CD4-positive, alpha-beta T cell treated with Interleukin-15 for 1 hour (primary cell): ENCODE results near the gene AKR1E2.

Source experiments
- DNase-seq: peaks from one replicate; pipeline ENCODE4 v3.0.0-alpha.2; 2020

Gene AKR1E2

GRCh38 chr10:4847561-4848355, 21.8 kb downstream of the AKR1E2 start:
- no peak for DNase-seq

DNA sequence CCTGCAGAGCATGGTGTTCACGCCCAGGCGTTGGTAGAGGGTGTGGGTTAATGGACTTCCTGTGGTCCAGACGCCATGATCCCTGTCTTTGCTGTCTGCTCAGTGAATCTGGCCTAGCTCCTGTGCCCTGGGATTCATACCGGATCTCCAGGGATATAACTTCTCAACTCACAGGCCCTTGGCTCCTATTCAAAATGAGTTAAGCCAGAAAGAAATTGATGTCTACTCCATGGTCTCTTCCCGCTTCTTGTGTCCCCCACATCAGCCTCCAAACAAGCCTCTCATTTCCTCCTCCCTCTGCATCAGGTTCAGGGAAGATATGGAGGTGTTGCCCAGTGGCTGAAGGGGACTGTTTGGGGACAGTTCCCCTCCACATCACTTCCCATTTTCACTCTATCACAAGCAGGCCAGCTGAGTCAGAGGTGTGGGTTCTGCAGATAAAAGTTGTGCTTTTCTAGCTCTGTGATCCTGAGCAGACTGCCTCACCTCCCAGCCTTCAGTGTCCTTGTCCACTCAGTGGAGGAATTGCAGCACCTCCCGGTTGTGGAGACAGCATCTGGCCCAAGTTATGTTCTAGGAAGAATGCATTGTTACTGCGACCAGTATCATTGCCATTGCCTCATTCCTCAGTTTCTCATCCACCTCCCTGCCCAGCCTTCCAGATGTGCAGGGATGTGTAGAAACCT, 22.5 kb downstream of the AKR1E2 start:
- DNase-seq = no peak

DNA sequence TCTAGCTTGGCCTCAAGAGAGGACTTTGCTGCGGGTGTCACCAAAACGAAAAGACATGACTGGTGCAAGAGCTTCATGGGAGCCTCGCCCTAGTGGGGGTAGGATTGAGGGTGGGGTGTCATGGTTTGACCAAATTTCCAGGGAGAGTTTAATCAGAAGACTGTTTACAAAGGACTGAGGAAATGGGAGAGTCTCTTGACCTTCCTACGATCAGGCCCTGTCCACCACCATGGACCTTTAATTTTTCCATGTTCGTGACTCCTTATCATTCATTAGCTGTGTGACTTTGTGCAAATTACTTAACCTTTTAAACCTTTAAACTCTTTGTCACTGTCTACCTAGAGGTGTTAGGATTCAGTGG, 23.0 kb downstream of the AKR1E2 start:
- DNase-seq = no peak

- peak; percentile 84 for DNase-seq
Measured at GRCh38 chr10:4849555-4850242, 23.7 kb downstream of the AKR1E2 start.

- no peak for DNase-seq
Measured at GRCh38 chr10:4850397-4850796, 24.4 kb downstream of the AKR1E2 start.

DNA sequence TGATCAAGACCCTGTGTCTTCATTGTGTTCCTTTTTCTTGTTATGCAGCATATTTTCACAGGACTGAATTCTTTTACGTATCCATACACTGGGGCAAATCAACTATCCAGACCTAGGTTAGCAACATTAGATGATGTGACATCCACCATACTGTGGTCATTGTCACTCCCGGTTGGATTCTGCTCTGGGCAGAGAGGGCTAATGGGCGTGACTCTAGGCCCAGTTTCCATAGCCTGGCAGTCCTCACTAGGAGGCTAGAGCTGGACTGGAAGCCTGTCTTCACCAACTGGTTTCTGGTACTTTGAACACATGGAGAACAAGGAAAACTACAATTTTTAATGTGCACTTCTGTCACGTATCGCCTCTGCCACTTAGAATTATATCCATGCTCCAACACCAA, 25.2 kb downstream of the AKR1E2 start:
- no peak for DNase-seq

DNA sequence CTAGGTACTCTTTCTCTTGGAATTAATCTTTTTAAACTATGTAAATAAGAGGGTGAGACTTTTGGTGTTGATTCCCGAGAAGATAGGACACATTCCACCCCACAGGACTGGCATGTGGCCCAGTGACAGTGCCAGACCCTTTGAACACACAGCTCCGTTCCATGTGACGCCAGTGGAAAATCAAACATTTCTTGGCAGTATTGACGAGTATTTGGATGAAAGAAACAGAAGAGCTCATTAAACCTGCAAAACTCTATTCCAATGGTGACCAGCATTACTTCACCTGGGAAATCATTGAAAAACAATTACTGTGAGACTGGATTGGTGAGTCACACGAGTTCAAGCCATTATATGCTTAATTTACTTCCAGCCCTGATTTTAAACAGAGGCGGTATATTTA, 25.8 kb downstream of the AKR1E2 start:
- DNase-seq = no peak

DNA sequence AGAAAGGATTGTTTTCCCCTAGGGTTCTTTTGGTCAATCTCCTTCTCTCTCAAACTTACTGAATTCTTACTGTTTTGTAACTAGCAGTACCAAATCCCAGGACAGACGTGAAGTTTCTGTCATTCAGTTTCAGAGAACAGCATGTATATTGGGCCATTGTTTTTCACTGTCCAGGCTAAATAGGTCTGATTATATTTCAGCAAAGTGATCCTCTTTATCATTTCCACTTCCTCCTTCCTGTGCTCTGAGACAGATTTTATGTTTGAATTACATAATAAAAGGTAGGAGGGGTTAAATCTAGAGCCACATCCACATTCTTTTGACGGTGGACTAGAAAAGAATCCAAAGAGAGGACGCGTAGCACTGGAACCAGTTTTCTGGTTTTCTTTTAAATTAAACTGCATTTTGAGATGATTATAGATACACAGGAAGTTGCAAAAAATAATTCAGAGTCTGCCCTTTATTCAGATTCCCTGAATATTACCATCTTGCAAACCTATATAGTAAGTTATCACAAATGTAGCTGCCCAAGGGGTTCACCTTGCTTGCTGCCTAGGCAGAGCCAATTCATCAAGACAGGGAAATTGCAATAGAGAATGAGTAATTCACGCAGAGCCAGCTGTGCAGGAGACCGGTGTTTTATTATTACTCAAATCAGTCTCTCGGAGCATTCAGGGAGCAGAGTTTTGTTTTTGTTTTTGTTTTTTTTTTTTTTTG, 40.1 kb downstream of the AKR1E2 start:
- DNase-seq = no peak

GRCh38 chr10:4867109-4867519, 41.1 kb downstream of the AKR1E2 start:
- no peak for DNase-seq

DNA sequence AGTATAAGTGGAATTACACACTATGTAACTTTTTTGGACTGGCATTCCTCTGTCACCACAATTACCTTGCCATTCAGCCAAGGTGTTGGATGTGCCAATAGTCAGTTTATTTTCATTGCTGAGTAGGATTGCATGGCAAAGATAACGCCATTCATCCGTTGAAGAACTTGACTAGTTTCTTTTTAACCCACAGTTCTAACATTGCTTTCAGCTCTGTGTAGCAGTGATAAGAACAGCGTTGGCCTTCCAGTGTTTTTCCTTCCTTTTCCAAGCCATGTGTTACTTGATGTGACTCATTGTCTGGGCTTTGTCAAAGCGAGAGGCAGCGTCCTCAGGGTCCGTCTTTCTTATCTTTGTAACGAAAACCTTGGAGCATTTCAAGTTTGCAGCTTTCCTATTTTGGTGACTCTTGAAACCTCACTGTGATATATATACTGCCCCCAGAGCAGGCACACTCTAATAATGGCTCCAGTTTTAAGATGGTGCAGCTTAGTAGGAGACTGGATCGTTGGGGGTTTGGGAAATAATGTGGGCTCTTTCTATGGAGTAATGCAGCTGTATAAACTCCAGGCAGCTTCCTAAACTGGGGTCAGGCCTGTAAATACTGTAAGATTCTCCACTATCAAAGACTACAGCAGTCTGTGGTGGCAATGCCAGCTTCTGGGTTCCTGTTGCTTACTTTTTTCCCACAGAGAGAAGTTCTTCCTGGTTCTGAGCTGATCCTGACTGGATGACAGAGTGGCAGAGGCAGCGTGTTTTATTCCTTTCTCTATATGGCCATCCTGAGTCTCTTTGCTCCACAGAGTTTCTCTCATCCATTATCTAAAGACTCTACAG, 41.7 kb downstream of the AKR1E2 start:
- DNase-seq = no peak

DNA sequence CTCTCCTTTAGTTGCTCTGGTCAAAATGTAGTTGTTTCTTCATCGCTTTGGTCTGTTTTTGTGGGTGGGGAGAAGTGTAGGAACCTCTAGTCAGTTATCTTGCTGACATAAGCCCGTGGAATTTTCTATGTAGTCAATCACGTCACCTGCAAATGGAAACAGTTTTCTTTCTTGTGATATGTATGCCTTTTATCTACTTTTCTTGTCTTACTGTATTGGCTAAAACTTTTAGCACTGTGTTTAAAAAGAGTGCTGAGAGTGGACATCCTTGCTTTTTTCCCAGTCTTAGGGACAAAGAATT, 42.3 kb downstream of the AKR1E2 start:
- no peak for DNase-seq

DNA sequence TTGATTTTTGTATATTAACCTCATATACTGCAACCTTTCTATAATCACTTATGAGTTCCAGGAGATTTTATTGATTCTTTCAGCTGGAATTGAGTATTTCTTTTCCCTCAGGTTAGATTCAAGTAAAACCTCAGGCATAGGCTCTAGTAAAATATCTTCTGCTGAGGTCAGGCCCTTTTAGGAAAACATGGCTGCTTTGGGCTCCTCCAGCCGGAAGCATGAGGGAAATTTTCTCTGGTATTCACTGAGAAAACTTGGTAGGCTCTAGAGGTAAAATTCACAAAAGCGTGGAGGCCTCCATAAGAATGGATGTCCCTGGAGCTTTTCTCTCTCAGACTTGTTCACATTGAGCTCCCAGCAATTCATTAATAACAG, 56.7 kb downstream of the AKR1E2 start:
- DNase-seq = no peak

DNA sequence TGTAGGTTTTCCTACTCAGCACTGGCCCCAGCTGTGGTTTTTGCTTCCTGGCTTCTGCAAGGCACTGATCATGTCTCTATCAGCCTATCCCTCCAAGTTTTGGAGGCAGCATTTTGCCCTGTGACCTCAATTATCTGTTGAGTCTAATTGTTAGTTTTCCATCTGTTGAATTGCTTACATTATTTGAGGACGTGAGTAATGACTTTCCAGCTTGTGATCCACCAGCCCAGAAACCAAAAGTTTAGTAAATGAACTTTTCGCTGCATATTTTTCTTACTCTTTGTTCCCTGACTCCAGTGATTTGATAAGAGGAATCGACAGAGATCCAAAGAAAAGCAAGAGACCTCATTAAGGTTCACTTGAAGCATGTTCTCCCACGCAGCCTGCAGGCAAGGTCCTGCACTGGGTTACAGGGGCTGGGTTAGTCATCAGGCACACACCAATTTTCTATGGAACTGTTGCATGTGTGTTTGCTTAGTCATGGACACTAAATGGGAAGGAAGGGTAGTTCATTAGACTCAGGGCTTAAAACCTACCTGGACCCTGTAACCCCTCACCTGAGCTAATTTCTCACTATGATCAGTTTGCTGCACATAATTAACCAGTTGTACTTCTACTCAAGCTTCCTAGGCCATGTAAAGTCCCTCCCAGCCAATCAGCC, 57.2 kb downstream of the AKR1E2 start:
- DNase-seq = no peak

GRCh38 chr10:4885162-4885561, 59.2 kb downstream of the AKR1E2 start:
- no peak for DNase-seq

DNA sequence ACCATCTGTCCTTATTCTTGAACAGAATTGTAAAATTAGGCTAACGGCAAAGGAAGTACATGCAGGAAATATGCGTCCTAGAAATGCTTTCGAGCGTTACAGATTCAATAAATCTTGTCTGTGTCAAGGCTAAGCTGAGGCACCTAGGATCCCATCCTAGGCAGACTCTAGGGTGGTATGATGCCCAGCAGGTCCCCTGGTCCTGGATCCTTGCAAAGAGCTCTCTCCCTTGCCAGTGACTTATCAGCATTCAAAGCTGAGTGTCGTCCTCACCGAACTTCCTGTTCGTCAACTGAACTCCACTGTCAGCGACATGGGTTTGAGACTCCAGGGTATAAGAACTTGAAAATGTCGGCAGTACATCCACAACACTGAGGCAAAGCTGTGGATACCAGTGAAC, 61.5 kb downstream of the AKR1E2 start:
- DNase-seq = no peak

- DNase-seq = no peak
Measured at GRCh38 chr10:4888236-4888635, 62.2 kb downstream of the AKR1E2 start.

DNA sequence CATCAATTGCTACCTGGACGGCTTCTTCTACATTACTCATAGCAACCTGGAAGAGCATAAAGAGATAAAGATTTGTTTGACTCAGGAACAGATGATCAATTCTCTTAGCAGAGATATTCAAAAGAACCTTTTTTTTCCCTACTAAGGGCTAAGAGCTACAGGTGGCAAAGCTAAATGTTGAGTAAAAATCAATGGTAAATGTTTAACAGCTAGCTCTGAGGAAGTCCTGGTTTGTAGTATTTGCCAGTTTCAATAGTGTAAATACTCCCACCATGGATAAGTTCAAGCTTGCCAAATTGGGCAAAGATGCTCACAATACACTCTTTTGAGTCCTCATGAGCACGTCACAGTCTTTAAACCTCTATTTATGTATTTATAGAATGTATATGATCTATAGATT, 64.0 kb downstream of the AKR1E2 start:
- no peak for DNase-seq

DNA sequence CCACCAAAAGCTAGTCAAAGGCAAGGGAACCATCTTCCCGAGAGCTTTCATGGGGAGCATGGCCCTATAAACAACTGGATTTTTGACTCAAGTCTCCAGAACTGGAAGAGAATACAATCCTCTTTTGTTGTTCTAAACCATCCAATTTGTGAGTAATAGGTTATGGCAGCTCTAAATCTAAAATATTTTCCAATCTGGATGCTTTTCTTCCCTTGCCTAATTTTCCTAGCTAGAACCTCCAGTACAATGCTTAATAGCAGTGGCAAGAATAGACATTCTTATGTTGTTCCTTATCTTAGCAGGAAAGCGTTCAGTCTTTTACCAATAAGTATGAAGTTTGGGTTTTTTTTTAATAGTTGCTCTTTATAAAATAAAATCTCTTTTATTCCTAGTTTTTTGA, 66.7 kb downstream of the AKR1E2 start:
- DNase-seq = no peak

- DNase-seq = no peak
Measured at GRCh38 chr10:4894335-4894734, 68.3 kb downstream of the AKR1E2 start.
